HG03565 (cell line): ENCODE data around the gene TMEM144.
A peak's percentile ranks its signal among the peaks of the same experiment; 100 is the strongest.
"Not testable (repeated sequence)": the region's sequence is repeated elsewhere in the genome, so short reads cannot be mapped to it uniquely, and the experiment has no call there.

Source experiments
- ATAC-seq: cut with Tn5 transposase; IDR thresholded peaks from one replicate; pipeline ENCODE4 v1.9.1; 2021; ENCODE audit warnings: mild to moderate bottlenecking, moderate library complexity; ENCODE audit not compliant: unreplicated experiment

Gene TMEM144

DNA sequence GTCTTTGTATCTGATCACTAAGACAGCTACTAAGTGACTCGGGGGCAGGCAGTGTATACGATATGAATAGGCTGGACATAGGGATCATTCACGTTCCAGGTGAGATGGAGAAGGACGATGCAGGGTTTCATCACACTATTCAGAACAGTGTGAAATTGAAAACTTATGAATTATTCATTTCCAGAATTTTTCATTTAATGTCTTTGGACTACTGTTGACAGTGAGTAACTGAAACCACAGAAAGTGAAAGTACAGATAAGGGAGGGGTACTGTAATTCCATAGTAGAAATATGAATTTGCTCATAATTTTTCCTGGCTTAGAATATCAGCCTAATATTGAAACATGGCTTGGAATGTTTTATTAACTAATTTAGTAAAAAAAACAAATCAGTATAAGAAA is 24.4 kb downstream of the TMEM144 start:
- ATAC-seq = no peak

DNA sequence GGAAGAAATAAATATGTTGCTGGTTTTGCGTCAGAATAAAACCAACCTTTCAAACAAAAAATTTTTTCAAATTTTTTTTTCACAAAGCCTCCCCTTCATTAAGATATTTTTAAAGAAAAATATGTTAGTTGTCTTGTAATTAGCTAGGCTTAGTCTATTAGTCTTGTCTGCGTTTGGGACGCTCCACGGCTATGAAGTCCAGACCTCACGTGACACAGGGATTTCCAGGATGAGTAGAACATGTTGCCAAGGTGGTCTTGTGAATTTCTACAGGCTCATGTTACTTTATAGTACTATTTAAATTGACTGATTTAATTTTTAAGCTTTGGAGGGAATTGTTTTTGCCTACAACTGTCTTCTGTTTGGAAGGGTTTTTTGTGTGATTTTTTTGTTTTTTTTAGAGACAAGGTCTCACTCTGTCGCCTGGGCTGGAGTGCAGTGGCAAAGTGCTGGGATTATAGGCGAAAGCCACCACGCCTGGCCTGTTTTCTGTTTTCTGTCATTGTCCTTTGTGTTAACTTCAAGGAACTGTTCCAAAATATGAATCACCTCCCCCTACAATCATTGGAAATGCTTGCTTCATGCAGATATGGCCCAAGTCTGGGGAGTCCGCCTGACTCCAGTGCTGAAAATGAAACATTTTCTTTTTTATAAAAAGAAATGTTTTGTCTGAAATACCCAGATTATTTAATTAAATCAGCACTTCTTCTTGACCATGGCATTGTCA is 26.2 kb downstream of the TMEM144 start:
- no peak for ATAC-seq

DNA sequence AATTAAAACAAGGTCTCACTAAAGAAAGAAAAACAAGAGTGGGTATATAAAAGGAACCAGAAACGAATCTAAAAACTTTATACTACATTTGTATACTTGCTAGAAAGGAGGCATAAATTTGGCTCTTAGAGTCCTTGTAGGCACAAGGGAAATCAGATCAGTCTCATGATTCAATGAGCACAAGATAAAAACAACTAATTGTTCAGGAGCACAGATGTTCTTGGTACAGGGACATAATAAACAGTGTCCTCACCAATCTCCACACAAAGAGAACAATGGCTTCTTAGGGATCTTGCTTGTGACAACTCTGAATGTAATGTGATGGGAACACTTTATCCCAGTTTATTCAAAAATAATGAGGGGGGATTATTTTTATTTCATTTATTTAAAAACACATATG is 28.3 kb downstream of the TMEM144 start:
- ATAC-seq = no peak

DNA sequence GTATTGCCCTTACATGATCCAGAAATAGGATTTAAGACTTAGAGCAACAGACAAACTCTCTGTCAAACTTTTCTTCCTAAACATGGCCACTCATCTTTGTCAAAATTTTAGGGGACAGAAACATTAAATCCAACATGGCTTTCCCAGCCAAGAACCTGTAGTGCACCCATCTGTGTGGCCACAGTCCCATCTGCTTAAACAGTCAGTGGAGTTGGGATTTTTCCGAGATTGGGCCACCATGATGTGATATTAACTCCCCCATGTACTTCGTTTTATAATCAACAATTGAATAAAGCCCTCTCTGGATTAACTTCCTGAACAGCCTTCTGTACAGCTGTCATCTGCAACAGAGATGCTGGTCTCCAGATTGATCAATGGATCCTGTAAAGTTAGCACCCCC is 28.9 kb downstream of the TMEM144 start:
- ATAC-seq = no peak

DNA sequence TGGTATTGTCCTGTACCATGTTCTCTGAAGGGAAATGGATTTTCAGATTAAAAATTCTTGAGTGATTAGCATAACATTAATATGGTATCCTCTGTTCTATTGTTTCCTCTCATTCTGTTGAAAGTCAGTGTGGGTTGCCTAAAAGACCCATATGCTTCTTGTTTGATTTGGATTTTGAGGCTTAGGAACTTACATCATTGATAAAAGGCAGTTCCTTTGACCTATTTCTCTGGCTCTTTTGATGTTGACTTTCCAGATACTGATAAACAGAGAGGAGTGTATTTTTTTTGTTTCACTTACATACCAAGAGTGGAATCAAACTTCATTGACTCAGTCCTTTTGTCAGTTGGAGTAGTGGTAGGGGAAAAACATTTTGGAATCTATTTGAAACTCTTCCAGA is 32.8 kb downstream of the TMEM144 start:
- no peak for ATAC-seq

DNA sequence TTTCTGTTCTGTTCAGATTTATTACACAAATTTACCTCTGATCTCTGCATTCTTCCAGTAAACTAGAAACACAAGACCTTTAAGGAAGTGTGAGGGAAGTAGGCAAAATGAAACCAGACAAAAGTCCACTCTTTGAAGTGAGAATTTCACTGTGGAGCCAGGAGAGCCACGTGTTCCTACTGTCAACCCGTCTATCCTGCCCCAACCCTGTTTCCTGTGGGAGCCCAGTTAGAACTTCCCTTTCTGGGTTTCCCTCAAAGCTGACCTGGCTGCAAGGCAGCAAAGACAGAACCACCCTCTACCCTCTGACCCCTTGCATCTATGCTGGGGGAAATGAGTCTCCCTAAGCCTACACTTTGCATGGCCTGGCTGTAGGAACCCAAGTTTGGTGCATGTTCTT is 40.0 kb downstream of the TMEM144 start:
- no peak for ATAC-seq

DNA sequence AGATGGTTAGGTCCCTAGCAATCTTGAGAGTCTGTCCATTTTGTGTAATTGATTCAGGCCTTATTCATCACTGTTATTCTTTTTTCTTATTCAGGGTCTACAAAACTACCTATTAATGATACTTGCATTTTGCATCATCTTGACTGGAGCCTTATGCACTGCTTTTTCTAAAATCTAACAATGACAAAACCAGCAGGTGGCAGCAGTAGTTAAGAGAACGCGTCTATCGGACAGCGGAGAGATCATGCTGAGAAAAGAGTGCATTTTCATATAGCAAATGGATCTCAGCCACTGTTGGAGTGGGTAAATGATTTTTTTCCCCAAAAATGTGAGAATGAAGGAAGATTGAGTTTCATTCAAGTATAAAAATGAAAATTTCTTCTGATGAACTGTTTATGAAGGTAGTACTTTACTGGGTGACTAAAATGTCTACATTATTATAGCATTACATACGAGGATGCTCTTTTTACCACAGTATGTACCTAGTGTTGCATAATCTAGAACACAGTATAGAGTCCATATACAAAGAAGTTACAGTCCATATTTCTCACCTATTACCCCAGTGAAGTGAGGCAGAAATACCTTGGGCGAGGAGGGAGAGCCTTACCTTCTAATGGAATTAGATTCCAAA is 43.2 kb downstream of the TMEM144 start:
- ATAC-seq = peak; percentile 76

DNA sequence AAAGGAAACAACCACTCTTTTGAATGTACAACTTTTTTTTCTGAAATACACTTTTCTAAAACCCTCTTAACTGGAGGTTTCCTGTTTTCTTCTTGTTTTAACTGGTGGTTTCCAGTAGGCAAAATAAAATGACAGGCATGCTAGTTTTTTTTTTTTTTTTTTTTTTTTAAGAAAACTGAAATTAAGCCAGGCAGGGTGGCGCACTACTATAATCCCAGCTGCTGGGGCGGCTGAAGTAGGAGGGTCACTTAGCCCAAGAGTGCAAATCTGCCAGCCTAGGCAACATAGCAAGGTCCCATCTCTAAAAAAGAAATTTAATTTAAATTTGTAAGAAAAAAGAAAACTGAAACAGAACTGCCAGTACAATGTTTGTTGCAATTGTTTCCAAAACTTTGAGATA is 44.0 kb downstream of the TMEM144 start:
- ATAC-seq = no peak

DNA sequence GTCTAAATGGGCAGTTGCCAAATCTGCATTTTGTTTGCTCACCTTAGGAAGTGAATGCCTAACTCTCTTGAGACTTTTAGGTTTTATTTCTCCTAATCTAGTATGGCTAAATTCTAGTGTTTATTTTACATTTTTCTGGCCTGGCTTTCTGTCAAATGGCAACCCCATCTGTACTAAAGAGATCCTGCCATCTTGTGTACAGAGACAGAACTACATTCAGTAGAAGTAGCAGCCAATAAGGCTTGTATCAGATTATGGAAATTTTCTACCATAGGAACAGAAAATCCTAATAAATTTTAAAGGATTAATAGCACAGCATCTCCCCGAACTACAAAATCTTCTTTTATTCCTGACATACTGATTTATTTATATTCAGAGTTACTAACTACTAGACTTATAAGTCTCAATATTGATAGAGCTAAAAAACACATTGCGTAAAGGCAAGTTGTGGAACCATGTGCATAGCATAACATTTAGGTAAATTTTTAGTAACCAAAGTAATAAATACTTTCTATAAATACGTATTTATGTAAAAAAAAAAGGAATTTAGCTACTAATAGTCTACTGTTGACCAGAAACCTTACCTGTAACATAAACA is 45.5 kb downstream of the TMEM144 start:
- peak; percentile 66 for ATAC-seq

DNA sequence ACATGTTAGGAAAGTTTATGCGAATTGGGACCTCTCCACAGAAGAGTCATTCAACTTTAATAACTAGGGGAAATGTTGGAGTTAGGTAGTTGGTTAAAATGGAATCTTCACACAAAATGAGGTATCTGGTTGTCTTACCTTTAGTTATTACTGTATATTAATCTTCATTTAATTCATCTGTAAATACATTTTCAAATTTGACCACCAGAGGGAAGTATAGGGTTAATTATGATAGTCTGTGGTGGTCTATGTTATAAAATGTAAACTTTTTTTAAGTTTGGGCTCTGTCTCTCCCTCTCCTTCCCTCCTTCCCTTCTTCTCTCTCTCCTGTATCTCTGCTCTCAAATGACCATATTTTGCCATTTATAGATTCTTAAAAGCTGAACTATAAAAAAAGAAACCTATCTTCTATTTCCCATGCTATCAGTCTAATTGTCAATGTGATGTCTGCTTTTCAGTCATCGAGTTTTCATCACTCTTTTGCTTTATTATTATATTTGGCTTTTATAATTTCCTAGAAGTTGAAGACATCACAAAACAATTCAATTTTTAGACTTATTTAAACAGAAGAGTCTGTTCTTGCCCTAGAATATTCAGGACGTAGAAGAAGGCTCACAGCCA is 49.8 kb downstream of the TMEM144 start:
- ATAC-seq = no peak

DNA sequence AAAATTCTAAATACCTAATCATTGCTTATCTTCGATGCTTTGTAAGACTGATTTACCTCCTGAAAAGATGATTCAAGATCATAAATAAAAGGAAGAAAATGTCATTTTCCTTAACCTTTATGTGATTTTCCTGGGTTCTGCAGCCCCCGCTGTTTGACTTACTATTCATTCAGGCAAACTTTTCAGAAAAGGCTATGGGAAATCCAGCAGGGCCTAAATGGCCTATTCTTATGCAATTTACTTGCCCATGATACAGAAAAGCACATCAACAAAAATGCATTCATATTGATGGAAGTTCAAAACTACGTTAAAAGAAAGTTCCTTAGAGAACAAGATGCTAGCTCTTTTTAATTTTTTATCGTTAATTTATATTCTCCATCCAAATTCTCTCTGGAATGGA is 51.2 kb downstream of the TMEM144 start:
- no peak for ATAC-seq

DNA sequence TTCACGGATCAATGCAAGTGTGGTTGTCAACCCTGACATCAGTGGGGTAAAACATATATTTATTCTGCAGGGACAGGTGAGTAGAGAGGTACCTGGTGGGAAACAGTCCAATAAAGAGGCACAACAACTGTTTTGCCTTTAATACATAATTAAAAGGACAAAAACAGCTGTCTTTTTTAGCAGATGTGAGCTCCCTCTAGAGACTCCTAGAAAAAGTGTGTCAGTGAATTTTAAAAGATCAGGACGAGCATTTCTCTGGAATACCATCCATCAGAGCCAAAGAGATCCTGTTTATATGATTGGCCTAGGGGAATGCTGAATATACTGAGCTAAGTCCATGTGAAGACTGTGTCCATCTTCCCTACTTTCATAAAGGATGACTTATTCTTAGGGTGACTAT is 58.3 kb downstream of the TMEM144 start:
- ATAC-seq = no peak

DNA sequence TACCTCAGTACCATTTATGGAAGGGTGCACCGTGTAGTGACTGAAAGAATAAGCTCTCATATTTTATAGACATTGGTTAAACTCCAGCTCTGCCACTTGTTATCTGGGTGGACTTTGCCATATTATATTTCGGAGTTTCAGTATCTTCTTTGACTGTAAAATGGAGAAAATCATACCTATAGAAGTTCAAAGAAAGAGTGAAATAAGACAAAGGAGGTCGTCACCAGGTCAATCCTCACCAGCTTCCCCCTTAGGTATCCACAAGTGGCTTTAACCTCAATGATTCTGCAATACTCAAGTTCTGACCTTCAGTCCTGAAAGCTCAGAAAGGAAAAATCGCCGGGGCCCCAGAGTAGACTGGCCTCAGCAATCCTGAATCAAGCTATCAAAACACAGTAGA is 64.3 kb downstream of the TMEM144 start:
- ATAC-seq = no peak

DNA sequence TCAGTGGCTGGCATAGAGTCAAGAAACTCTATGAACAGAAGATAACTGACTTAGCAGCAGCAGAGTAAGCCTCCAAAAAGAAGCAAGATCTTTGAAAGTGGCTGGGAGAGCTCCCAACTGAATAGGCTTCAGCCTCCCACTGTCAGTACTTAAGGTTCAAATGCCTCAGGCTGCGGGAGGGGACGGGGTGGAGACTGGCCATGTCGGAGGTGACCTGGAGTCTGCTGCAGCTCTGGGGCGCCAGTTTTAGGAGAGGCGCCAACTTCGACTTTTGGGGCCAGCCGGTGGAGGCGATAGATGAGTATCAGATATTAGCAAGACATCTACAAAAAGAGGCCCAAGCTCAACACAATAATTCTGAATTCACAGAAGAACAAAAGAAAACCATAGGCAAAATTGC is 67.3 kb downstream of the TMEM144 start:
- no peak for ATAC-seq

DNA sequence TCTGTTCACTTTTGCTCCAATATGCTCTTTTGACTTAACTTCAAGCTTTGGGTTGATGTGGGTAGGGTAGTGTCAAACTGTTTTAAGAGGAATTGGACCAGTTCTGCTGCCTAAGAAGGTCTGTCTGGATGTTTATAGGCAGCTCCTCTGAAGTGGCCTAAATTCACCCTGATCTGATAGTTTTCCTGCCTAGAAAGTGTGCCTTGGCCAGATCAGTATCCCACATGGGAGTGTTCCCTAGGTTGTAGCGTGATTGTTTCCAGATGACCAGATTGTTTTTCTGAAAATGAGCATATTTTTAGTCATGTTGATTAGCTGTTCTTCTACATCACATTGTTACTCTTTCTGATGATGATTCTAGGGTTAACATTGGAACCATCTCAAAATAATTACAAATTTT is 68.8 kb downstream of the TMEM144 start:
- not testable (repeated sequence) for ATAC-seq

DNA sequence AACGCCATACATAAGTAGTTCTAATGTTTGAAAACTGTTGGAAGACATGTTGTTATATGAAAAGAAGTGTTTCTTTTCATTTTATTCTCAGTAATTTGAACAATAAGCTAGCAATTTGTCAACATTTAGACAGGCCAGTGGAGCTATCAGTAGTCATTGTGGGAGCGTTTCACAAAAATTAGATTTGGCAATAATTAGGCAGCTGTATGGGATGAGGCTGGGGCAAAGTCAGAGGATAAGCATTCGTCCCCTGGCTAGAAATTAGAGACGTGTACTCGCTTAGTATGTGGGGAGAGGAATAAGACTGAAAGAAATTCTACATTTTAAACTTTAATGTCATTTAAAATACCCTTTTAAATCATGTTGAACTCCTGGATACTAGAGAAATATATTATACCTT is 70.6 kb downstream of the TMEM144 start:
- no peak for ATAC-seq

DNA sequence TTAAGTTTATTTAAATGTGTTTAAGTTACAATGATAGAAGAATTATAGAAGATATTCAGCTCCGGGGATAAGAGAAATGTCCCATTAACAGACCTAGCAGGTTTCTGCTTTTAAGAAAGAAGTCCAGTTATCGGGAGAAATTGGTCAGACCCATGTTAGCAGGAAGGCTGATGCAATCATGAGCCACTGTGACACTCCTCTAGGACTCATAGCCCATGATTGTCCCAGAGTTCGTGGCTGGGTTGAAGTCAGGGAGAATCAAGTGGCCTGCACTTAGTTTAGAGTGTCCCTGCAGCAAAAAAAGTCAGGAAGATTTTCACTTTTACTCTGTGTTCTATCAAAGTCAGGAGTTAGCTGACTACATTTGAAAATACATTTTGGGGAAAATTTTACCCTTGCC is 72.0 kb downstream of the TMEM144 start:
- no peak for ATAC-seq

DNA sequence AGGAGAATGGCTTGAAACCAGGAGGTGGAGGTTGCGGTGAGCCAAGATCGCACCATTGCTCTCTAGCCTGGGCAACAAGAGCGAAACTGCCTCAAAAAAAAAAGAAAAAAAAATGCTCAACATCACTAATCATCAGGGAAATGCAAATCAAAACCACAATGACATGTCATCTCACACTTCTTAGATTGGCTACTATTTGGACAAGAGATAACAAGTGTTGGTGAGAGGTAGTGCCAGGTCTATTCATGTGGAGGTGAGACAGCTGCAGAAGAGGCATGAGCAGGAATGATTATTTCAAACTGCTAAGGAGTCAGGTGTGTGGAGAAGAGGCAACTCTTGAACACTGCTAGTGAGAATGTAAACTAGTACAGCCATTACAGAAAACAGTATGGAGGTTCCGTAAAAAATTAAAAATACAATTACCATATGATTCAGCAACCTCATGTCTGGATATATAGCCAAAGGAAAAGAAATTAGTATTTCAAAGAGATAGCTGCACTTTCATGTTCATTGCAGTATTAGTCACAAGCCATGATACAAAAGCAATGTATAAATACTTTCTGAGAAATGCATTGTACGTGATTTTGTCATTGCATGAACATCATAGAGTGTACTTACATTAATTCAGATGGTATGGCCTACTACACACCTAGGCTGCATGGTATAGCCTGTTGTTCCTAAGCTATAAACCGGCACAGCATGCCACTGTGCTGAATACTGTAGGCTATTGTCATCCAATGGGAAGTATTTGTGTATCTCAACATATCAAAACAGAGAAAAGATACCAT is 75.3 kb downstream of the TMEM144 start:
- ATAC-seq = no peak

DNA sequence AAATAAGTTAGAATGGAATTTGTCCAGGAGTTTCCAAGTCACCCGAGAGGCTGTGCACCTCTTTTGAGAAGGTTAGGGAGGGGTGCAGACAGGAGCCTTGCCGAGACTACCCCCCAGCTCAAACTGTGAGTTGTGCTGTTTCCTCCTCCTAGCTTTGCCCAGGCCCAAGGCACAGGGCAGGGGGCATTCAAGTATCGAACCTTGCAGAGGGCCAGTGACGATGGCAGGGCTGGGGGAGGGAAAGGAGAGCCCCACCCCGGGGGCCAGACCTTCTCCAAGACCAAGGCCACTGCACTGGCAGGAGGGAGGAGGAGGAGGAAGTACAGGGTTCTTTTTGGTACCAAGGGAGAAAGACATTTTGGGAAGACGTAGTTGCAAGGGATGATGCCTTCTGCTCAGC is 80.6 kb downstream of the TMEM144 start:
- no peak for ATAC-seq

DNA sequence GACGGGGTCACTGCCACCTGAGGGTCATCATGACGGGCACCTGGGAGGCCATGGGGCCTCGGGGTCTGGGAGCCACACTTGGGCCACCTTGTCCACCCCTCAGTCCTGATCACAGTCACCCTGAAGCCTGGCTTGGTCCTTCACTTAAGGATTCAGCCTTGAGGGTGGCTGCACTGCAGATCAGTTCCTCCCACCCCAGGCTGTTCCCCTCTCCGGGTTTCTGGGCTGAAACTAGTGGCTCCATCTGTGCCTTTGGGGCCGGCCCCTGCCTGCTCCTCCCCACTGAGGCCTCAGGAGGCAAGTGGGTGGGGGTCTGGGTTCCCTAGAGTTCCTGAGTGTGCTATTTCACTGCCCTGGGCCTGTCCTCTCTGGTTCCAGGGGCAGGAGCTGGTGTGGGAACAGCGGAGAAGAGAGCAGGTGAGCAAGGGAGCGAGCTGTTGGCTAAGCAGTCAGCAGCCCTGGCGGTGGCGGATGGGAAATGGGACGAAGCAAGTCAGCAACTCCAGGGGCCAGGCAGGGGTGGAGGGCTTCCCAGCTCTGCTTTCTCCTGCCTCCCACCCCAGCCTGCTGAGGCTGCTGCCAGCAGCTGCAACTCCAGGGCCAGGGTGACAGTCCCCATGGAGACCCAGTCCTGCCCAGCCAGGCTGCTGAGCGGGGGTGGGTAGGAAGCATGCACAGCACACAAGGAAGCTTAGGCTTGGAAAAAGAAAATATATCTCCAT is 81.2 kb downstream of the TMEM144 start:
- ATAC-seq = no peak

DNA sequence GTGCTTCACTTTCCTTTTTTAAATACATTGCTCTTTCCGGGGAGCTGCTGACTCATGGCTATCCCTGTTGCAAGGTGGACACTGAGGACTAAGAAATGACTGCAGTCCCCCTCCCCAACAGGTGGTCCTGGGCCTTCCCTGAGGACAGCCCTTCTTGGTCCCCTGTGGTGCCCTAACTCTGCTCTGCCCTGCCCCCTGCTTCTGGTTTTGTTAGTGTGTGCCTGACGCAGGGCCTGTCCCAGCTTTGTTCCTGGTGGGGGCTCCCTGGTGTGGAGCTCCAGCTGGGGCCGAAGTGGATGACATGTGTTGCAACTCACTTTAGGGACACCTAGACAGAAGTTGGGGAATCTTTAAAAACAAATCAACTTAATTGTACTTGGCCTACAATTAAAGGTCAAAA is 81.9 kb downstream of the TMEM144 start:
- no peak for ATAC-seq
